Endothelial cell of umbilical vein (primary cell): ENCODE results near the gene VCL.
"Not testable (repeated sequence)": the region's sequence is repeated elsewhere in the genome, so short reads cannot be mapped to it uniquely, and the experiment has no call there.

Experiments used
- EZH2 ChIP-seq: IDR thresholded peaks from 2 replicates; pipeline ENCODE4 v1.6.1; 2012; ENCODE audit warnings: borderline replicate concordance, low read depth, mild to moderate bottlenecking, moderate library complexity, low read length, inconsistent platforms; ENCODE audit not compliant: severe bottlenecking
- FOS ChIP-seq: IDR thresholded peaks from 2 replicates; pipeline ENCODE4 v1.6.1; 2011; ENCODE audit warnings: mild to moderate bottlenecking, low read length, moderate library complexity, borderline replicate concordance; ENCODE audit not compliant: insufficient read depth
- GATA2 ChIP-seq: IDR thresholded peaks from 2 replicates; pipeline ENCODE4 v1.7.0; 2011; ENCODE audit warnings: low read depth, mild to moderate bottlenecking, moderate library complexity, mixed read lengths, low read length; ENCODE audit not compliant: insufficient read length, insufficient read depth
- JUN ChIP-seq: IDR thresholded peaks from 2 replicates; pipeline ENCODE4 v1.6.1; 2011; ENCODE audit warnings: borderline replicate concordance, low read depth; ENCODE audit not compliant: insufficient read length, insufficient read depth
- MAX ChIP-seq: IDR thresholded peaks from 2 replicates; pipeline ENCODE4 v1.6.1; 2011; ENCODE audit not compliant: insufficient read depth, insufficient read length
- MYC ChIP-seq: IDR thresholded peaks from one replicate; pipeline ENCODE4 v1.6.1; 2011; ENCODE audit warnings: mild to moderate bottlenecking, low read depth, low read length
- POLR2A ChIP-seq: IDR thresholded peaks from 2 replicates; pipeline ENCODE4 v1.6.1; 2012; ENCODE audit warnings: low read depth, mild to moderate bottlenecking, control low read depth, low read length
- POLR2AphosphoS5 ChIP-seq: IDR thresholded peaks from 2 replicates; pipeline ENCODE4 v1.6.1; 2012; ENCODE audit warnings: low read depth, mild to moderate bottlenecking, control low read depth, low read length, moderate library complexity; ENCODE audit not compliant: insufficient read depth
- TF ChIP-seq, protein P1 (sequence below), 2 donors: IDR thresholded peaks; 1 replicate in 1 of 2; 2 replicates in 1 of 2; pipeline ENCODE4 v1.5.1; 2011; ENCODE audit warnings: low read length in 2 of 2, mild to moderate bottlenecking in 2 of 2, moderate library complexity in 2 of 2, control low read depth in 1 of 2, inconsistent platforms in 1 of 2, low read depth in 1 of 2; ENCODE audit not compliant: insufficient read depth in 1 of 2; ENCODE audit errors: extremely low read depth in 1 of 2

- not testable (repeated sequence) for TF ChIP-seq POLR2AphosphoS5, EZH2, POLR2A, MAX, GATA2, MYC, JUN, FOS
- TF ChIP-seq, protein P1, sequence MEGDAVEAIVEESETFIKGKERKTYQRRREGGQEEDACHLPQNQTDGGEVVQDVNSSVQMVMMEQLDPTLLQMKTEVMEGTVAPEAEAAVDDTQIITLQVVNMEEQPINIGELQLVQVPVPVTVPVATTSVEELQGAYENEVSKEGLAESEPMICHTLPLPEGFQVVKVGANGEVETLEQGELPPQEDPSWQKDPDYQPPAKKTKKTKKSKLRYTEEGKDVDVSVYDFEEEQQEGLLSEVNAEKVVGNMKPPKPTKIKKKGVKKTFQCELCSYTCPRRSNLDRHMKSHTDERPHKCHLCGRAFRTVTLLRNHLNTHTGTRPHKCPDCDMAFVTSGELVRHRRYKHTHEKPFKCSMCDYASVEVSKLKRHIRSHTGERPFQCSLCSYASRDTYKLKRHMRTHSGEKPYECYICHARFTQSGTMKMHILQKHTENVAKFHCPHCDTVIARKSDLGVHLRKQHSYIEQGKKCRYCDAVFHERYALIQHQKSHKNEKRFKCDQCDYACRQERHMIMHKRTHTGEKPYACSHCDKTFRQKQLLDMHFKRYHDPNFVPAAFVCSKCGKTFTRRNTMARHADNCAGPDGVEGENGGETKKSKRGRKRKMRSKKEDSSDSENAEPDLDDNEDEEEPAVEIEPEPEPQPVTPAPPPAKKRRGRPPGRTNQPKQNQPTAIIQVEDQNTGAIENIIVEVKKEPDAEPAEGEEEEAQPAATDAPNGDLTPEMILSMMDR (IDR thresholded peaks at IDR 0.05; ENCODE audit: extremely low read depth in 1 of 2, insufficient read depth in 1 of 2, low read depth in 1 of 2, low read length in 2 of 2) = not testable (repeated sequence)
These were observed 140.7 kb downstream of the VCL start for GRCh38 chr10:74138596-74138995.
